ENCODE measurements around the gene FOXL1. TPM values are rescaled to one million over a fixed set of nuclear protein-coding genes. Genes with fewer than 3 reads are reported as not detected.

FOXL1 gene
- total and polyA plus RNA-seq, 7 donors = 0.14 to 1.6 (median 0.48) TPM; not detected in 1

GRCh38 chr16:86534779-86535615, 43.4 kb upstream of the FOXL1 start:
- TF ChIP-seq POLR2AphosphoS5 (IDR thresholded peaks at IDR 0.05) (no peak), POLR2A (IDR thresholded peaks at IDR 0.05) (no peak), EP300 (IDR thresholded peaks at IDR 0.05) (no peak)
- TF ChIP-seq, protein P1, sequence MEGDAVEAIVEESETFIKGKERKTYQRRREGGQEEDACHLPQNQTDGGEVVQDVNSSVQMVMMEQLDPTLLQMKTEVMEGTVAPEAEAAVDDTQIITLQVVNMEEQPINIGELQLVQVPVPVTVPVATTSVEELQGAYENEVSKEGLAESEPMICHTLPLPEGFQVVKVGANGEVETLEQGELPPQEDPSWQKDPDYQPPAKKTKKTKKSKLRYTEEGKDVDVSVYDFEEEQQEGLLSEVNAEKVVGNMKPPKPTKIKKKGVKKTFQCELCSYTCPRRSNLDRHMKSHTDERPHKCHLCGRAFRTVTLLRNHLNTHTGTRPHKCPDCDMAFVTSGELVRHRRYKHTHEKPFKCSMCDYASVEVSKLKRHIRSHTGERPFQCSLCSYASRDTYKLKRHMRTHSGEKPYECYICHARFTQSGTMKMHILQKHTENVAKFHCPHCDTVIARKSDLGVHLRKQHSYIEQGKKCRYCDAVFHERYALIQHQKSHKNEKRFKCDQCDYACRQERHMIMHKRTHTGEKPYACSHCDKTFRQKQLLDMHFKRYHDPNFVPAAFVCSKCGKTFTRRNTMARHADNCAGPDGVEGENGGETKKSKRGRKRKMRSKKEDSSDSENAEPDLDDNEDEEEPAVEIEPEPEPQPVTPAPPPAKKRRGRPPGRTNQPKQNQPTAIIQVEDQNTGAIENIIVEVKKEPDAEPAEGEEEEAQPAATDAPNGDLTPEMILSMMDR (IDR thresholded peaks at IDR 0.05) = no peak
- peak; percentile 63 for DNase-seq
- intact Hi-C loops (cut with DNase I) = no loop called here
- Histone ChIP-seq H3K36me3 (peaks cover 3 to 56% (median 21%) of the 10 kb centered on the region in 4 donors), H3K4me1 (peaks cover 0 to 15% (median 14%) of the 10 kb centered on the region in 4 donors), H3K27me3 (no peaks in the 10 kb centered on the region), H3K27ac (no peak overlapping the region), H3K9me3 (no peaks in the 10 kb centered on the region), H3K4me3 (no peak overlapping the region)
- 90% methylated on average over 18 of the region's 18 CpGs for WGBS, 2 donors

- intact Hi-C loops (cut with DNase I) = no loop called here
- peak; percentile 54 for DNase-seq
- H3K36me3 ChIP-seq = peaks cover 13 to 72% (median 37%) of the 10 kb centered on the region in 4 donors
Observed at GRCh38 chr16:86536621-86537020, 41.7 kb upstream of the FOXL1 start.

DNA sequence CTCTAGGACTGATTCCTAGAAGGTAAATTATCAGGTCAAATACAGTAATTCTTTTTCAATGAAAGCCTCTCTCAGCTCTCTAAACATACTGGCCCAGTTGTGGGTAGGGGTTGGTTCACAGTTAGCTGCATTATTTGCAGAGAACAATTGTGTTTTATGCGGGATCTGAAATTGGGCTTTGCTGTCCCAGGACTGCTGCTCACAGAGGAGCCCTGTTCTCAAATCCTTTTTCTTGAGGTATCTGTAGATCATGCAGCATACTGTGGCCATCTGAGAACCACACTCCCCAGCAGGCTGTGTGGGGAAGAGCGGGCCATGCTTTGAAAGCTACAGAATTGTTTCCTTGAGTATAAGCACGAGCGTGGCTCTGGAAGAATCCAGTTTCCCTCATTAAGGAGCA, 40.9 kb upstream of the FOXL1 start:
- H3K4me1 ChIP-seq = no peaks in the 10 kb centered on the region
- DNase-seq = peak; percentile 6
- no peaks in the 10 kb centered on the region for H3K9me3 ChIP-seq
- H3K4me3 ChIP-seq = no peak overlapping the region
- TF ChIP-seq EP300 (IDR thresholded peaks at IDR 0.05) (no peak), POLR2AphosphoS5 (IDR thresholded peaks at IDR 0.05) (no peak), POLR2A (IDR thresholded peaks at IDR 0.05) (no peak)
- TF ChIP-seq, protein P1 (IDR thresholded peaks at IDR 0.05) = no peak
- peaks cover 17 to 76% (median 41%) of the 10 kb centered on the region in 4 donors for H3K36me3 ChIP-seq
- intact Hi-C loops (cut with DNase I) = no loop called here
- H3K27me3 ChIP-seq = no peaks in the 10 kb centered on the region
- H3K27ac ChIP-seq = no peak overlapping the region
- 97 to 98% methylated on average over 4 of the region's 4 CpGs for WGBS, 2 donors

More at GRCh38 chr16:86536621-86537020, 41.7 kb upstream of the FOXL1 start:
- H3K27ac ChIP-seq = no peak overlapping the region
- H3K9me3 ChIP-seq = no peaks in the 10 kb centered on the region
- H3K27me3 ChIP-seq = no peaks in the 10 kb centered on the region
- TF ChIP-seq, protein P1 (IDR thresholded peaks at IDR 0.05) = no peak
- no peak for TF ChIP-seq EP300 (IDR thresholded peaks at IDR 0.05)
- TF ChIP-seq POLR2A (IDR thresholded peaks at IDR 0.05) = no peak
- TF ChIP-seq POLR2AphosphoS5 (IDR thresholded peaks at IDR 0.05) = no peak
- 96 to 97% methylated on average over 17 of the region's 17 CpGs for WGBS, 2 donors
- peaks cover 0 to 2% (median under 1%) of the 10 kb centered on the region in 4 donors for H3K4me1 ChIP-seq
- H3K4me3 ChIP-seq = no peak overlapping the region

DNA sequence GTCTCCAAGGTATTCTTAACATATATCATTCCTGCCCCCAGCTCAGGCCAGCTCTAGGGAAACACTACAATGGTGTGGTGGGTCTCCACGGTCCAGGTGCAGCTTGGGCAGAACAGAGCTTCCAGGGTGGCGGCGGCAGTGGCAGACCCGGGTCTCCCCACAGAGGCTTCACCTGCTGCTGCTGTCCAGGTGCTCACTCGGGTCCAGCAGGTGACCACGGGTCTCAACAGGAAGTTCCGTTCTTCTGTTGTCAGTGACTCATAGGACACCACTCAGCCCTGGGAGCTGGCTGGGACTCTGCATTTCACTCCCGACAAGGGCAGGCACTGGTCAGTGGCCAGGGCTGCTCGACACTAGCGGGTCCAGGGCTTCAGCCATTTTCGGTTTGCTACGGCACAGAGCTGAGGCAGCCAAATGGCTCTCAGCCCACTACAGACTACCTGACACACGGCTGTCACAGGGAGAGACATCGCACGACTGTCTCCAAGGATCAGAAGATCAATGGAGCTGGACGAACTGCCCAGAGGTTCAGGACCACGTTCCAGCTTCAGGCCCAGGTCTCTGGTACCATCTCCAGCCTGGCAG, 40.1 kb upstream of the FOXL1 start:
- Histone ChIP-seq H3K4me1 (no peaks in the 10 kb centered on the region), H3K36me3 (peaks cover 17 to 79% (median 44%) of the 10 kb centered on the region in 4 donors), H3K9me3 (no peaks in the 10 kb centered on the region), H3K27me3 (no peaks in the 10 kb centered on the region), H3K27ac (no peak overlapping the region), H3K4me3 (no peak overlapping the region)
- TF ChIP-seq POLR2A (IDR thresholded peaks at IDR 0.05) (no peak), EP300 (IDR thresholded peaks at IDR 0.05) (no peak), POLR2AphosphoS5 (IDR thresholded peaks at IDR 0.05) (no peak)
- TF ChIP-seq, protein P1 (IDR thresholded peaks at IDR 0.05) = no peak
- peak; percentile 57 for DNase-seq
- 94 to 96% methylated on average over 17 of the region's 17 CpGs for WGBS, 2 donors
- intact Hi-C loops (cut with DNase I) = no loop called here

Measured in sigmoid colon (tissue), 7 donors.